Endothelial cell of umbilical vein (primary cell): ENCODE data around the gene RBFOX1. TPM values are rescaled to one million over a fixed set of nuclear protein-coding genes. Genes with fewer than 3 reads are reported as not detected.

Experiments used
- BruUV-seq: library from RNA; stranded (reverse); fragments of 400-500 nt; replicated peaks from 2 replicates; lab custom pipeline; 2021; lab: Mats Ljungman, UMichigan
- CTCF ChIA-PET: fragments of 300-600, 350-600 bp; sonication (Branson Sonifier 250); formaldehyde crosslinking; loops from one replicate; lab custom pipeline; 2021; ENCODE audit warnings: antibody characterized with exemption, inconsistent platforms; lab: Charles Lee
- POLR2A ChIA-PET: fragments of 300-600, 350-600 bp; sonication (Branson Sonifier 250); formaldehyde crosslinking; loops from one replicate; lab custom pipeline; 2021; ENCODE audit warnings: antibody characterized with exemption, inconsistent platforms; lab: Charles Lee
- DNase-seq: peaks from one replicate; pipeline ENCODE4 v3.0.0-alpha.2; 2011; ENCODE audit warnings: low read depth, low spot score
- FAIRE-seq: peaks from 2 replicates; lab custom pipeline; 2011; peaks lifted over from hg19 to GRCh38; lab: Jason Lieb, UNC
- H2AFZ ChIP-seq: 2 replicates; pipeline ENCODE4 v1.6.0; 2012; ENCODE audit warnings: low read depth, low read length, control low read depth, inconsistent platforms
- H3K27ac ChIP-seq: 2 replicates; pipeline ENCODE4 v1.5.1; 2011; ENCODE audit warnings: low read depth, mild to moderate bottlenecking, control low read depth, low read length, moderate library complexity; ENCODE audit not compliant: insufficient read depth
- H3K27me3 ChIP-seq, 2 experiments: 2 replicates each; pipeline versions ENCODE4 v1.6.0 to v1.6.1; 2011; ENCODE audit warnings: low read length in 2 of 2, mixed read lengths in 1 of 2; ENCODE audit not compliant: control insufficient read depth in 2 of 2, insufficient read depth in 2 of 2
- H3K36me3 ChIP-seq, 2 experiments: 2 replicates in 1 of 2; 3 replicates in 1 of 2; pipeline ENCODE4 v1.5.1; 2011; ENCODE audit warnings: low read length in 2 of 2, mild to moderate bottlenecking in 1 of 2, moderate library complexity in 1 of 2; ENCODE audit not compliant: control insufficient read depth in 2 of 2, insufficient read depth in 2 of 2; ENCODE audit errors: extremely low read depth in 1 of 2
- H3K4me1 ChIP-seq: 3 replicates; pipeline ENCODE4 v1.5.1; 2011; ENCODE audit warnings: mild to moderate bottlenecking, low read length; ENCODE audit not compliant: control insufficient read depth, insufficient read depth; ENCODE audit errors: extremely low read depth
- H3K4me2 ChIP-seq: 2 replicates; pipeline ENCODE4 v1.6.1; 2011; ENCODE audit warnings: low read length, control low read depth, mixed read lengths; ENCODE audit not compliant: insufficient read depth
- H3K4me3 ChIP-seq, 3 experiments: fragments of 200-600 bp in 1 of 3; sonication (generic), shearing (Covaris generic) in 1 of 3; replicated peaks in 1 of 3; 2 replicates each; pipeline ENCODE4 v1.5.1; 2011 to 2016; ENCODE audit warnings: control low read depth in 3 of 3, low read length in 3 of 3, mild to moderate bottlenecking in 2 of 3, inconsistent platforms in 1 of 3, low read depth in 1 of 3, moderate library complexity in 1 of 3; ENCODE audit not compliant: insufficient read depth in 1 of 3
- H3K79me2 ChIP-seq: 2 replicates; pipeline ENCODE4 v1.6.0; 2012; ENCODE audit warnings: low read length, inconsistent platforms; ENCODE audit not compliant: control insufficient read depth, insufficient read depth
- H3K9ac ChIP-seq: replicated peaks from 2 replicates; pipeline ENCODE3; 2011; ENCODE audit warnings: low read length, control low read depth; ENCODE audit not compliant: insufficient read depth; ENCODE audit errors: extremely low read depth
- H3K9me1 ChIP-seq: replicated peaks from 3 replicates; pipeline ENCODE4 v1.6.0; 2011; ENCODE audit warnings: mild to moderate bottlenecking, low read length; ENCODE audit not compliant: control insufficient read depth, insufficient read depth; ENCODE audit errors: extremely low read depth
- H3K9me3 ChIP-seq: replicated peaks from 2 replicates; pipeline ENCODE4 v1.5.1; 2012; ENCODE audit warnings: low read length, inconsistent platforms; ENCODE audit not compliant: control insufficient read depth, insufficient read depth
- H4K20me1 ChIP-seq: replicated peaks from 2 replicates; pipeline ENCODE3; 2011; ENCODE audit warnings: mild to moderate bottlenecking, low read length; ENCODE audit not compliant: control insufficient read depth, insufficient read depth; ENCODE audit errors: extremely low read depth
- CTCF ChIP-seq, 2 donors: IDR thresholded peaks; 1 replicate in 1 of 2; 2 replicates in 1 of 2; pipeline ENCODE4 v1.5.1; 2011; ENCODE audit warnings: low read length in 2 of 2, mild to moderate bottlenecking in 2 of 2, moderate library complexity in 2 of 2, control low read depth in 1 of 2, inconsistent platforms in 1 of 2, low read depth in 1 of 2; ENCODE audit not compliant: insufficient read depth in 1 of 2; ENCODE audit errors: extremely low read depth in 1 of 2
- EZH2 ChIP-seq: IDR thresholded peaks from 2 replicates; pipeline ENCODE4 v1.6.1; 2012; ENCODE audit warnings: borderline replicate concordance, low read depth, mild to moderate bottlenecking, moderate library complexity, low read length, inconsistent platforms; ENCODE audit not compliant: severe bottlenecking
- FOS ChIP-seq: IDR thresholded peaks from 2 replicates; pipeline ENCODE4 v1.6.1; 2011; ENCODE audit warnings: mild to moderate bottlenecking, low read length, moderate library complexity, borderline replicate concordance; ENCODE audit not compliant: insufficient read depth
- GATA2 ChIP-seq: IDR thresholded peaks from 2 replicates; pipeline ENCODE4 v1.7.0; 2011; ENCODE audit warnings: low read depth, mild to moderate bottlenecking, moderate library complexity, mixed read lengths, low read length; ENCODE audit not compliant: insufficient read length, insufficient read depth
- JUN ChIP-seq: IDR thresholded peaks from 2 replicates; pipeline ENCODE4 v1.6.1; 2011; ENCODE audit warnings: borderline replicate concordance, low read depth; ENCODE audit not compliant: insufficient read length, insufficient read depth
- MAX ChIP-seq: IDR thresholded peaks from 2 replicates; pipeline ENCODE4 v1.6.1; 2011; ENCODE audit not compliant: insufficient read depth, insufficient read length
- MYC ChIP-seq: IDR thresholded peaks from one replicate; pipeline ENCODE4 v1.6.1; 2011; ENCODE audit warnings: mild to moderate bottlenecking, low read depth, low read length
- POLR2A ChIP-seq: IDR thresholded peaks from 2 replicates; pipeline ENCODE4 v1.6.1; 2012; ENCODE audit warnings: low read depth, mild to moderate bottlenecking, control low read depth, low read length
- POLR2AphosphoS5 ChIP-seq: IDR thresholded peaks from 2 replicates; pipeline ENCODE4 v1.6.1; 2012; ENCODE audit warnings: low read depth, mild to moderate bottlenecking, control low read depth, low read length, moderate library complexity; ENCODE audit not compliant: insufficient read depth
- dilution Hi-C: fragments of 300-500 bp; cut with MboI; formaldehyde crosslinking; loops from one replicate; pipeline ENCODE4 v1.15.0; 2019; ENCODE audit warnings: low sequenced_read_pairs; ENCODE audit not compliant: extremely low pct_ligation_motif_present
- intact Hi-C: fragments of 100-400 bp; cut with micrococcal nuclease; formaldehyde crosslinking; loops from one replicate; pipeline ENCODE4 v1.10.0; 2022
- polyA plus RNA-seq, 4 experiments: library from polyadenylated mRNA; depleted of rRNA in 3 of 4; stranded (reverse) in 3 of 4; unstranded in 1 of 4; fragments of >200 nt; gene quantifications; 2 replicates each; pipeline versions ENCODE4 v1.2.1 to v1.2.3, GENCODE V29; 2011 to 2012; ENCODE audit warnings: missing spikeins in 1 of 4
- total RNA-seq: library from RNA; stranded (reverse); gene quantifications from 2 replicates; pipeline ENCODE4 v1.2.3, GENCODE V29; 2021

RBFOX1 gene
- total and polyA plus RNA-seq, 2 donors (not counting 3 experiments of a cell fraction or from before 2014, with no cell fraction given), result not detected

GRCh38 chr16:7703672-7704071 is 371.0 kb downstream of the RBFOX1 start:
- no peak for TF ChIP-seq CTCF (IDR thresholded peaks at IDR 0.05; ENCODE audit: extremely low read depth in 1 of 2, insufficient read depth in 1 of 2, low read depth in 1 of 2, low read length in 2 of 2)
- no peak for TF ChIP-seq EZH2
- TF ChIP-seq JUN, result no peak
- TF ChIP-seq MYC, result no peak
- no peak for TF ChIP-seq MAX
- TF ChIP-seq FOS, result no peak
- TF ChIP-seq POLR2A, result no peak
- TF ChIP-seq POLR2AphosphoS5, result no peak
- no peak for TF ChIP-seq GATA2
- dilution Hi-C loops, result no loop called here
- no peaks in the 10 kb centered on the region for H4K20me1 ChIP-seq
- H3K4me2 ChIP-seq, result no peak overlapping the region
- H3K27ac ChIP-seq, result no peak overlapping the region
- intact Hi-C loops, result no loop called here
- BruUV-seq, result no TSS peak
- no peaks in the 10 kb centered on the region for H3K9me1 ChIP-seq
- DNase-seq, result no peak
- no peaks in the 10 kb centered on the region for H3K27me3 ChIP-seq
- no peak overlapping the region for H2AFZ ChIP-seq
- no peak overlapping the region for H3K9ac ChIP-seq
- POLR2A ChIA-PET, result no interaction called here
- CTCF ChIA-PET, result no interaction called here
- no peak overlapping the region for H3K4me3 ChIP-seq
- no peaks in the 10 kb centered on the region for H3K4me1 ChIP-seq
- FAIRE-seq, result no peak
- H3K79me2 ChIP-seq, result no peaks in the 10 kb centered on the region
- peaks cover 9% of the 10 kb centered on the region for H3K9me3 ChIP-seq
- H3K36me3 ChIP-seq, result no peaks in the 10 kb centered on the region
